LNCaP clone FGC (cell line): ENCODE results near the gene VAT1L.

Source experiments
- DNase-seq: peaks from one replicate; pipeline ENCODE4 v3.0.0-alpha.2; 2011; ENCODE audit warnings: low read depth
- H3K4me3 ChIP-seq: 2 replicates; pipeline ENCODE4 v1.5.1; 2011; ENCODE audit warnings: mild to moderate bottlenecking, low read depth, low read length, control low read depth
- TF ChIP-seq, protein P1 (sequence below): IDR thresholded peaks from 2 replicates; pipeline ENCODE4 v1.5.1; 2012; ENCODE audit warnings: mild to moderate bottlenecking; ENCODE audit not compliant: control insufficient read depth, insufficient read depth; ENCODE audit errors: extremely low read depth

The VAT1L gene

DNA sequence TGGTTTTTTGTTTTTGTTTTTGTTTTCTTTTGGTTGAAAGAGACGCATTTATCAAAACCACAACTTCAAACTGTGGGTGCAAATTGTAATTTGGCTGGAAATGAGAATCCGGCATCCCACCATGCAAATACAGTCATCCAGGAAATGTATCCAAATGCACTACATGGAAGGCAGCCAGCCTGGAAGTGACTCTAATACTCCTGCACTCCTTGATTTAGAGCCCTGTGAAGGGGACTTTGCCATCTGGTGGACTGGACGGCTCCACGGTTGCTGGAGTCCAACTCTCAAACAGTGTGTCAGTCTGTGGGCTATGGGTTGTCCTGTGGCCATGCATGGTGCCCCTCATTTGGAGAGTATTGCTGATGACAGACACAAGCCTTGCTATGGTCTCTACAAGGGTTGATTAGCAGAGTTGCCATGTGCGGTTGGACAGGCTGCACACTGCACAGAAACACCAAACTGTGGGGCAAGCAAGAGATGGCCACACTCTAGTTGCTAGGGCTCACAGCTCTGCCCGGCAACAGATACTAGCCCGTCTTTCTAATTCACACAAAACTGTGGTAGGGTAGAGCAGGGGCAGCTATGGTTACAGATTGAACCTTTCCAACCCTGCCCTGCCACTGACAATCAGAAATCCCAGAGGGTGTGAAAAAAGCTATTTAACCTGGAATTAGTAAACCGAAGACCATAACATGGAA, 62.4 kb downstream of the VAT1L start:
- TF ChIP-seq, protein P1, sequence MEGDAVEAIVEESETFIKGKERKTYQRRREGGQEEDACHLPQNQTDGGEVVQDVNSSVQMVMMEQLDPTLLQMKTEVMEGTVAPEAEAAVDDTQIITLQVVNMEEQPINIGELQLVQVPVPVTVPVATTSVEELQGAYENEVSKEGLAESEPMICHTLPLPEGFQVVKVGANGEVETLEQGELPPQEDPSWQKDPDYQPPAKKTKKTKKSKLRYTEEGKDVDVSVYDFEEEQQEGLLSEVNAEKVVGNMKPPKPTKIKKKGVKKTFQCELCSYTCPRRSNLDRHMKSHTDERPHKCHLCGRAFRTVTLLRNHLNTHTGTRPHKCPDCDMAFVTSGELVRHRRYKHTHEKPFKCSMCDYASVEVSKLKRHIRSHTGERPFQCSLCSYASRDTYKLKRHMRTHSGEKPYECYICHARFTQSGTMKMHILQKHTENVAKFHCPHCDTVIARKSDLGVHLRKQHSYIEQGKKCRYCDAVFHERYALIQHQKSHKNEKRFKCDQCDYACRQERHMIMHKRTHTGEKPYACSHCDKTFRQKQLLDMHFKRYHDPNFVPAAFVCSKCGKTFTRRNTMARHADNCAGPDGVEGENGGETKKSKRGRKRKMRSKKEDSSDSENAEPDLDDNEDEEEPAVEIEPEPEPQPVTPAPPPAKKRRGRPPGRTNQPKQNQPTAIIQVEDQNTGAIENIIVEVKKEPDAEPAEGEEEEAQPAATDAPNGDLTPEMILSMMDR = no peak
- DNase-seq = no peak
- H3K4me3 ChIP-seq = no peak overlapping the region

DNA sequence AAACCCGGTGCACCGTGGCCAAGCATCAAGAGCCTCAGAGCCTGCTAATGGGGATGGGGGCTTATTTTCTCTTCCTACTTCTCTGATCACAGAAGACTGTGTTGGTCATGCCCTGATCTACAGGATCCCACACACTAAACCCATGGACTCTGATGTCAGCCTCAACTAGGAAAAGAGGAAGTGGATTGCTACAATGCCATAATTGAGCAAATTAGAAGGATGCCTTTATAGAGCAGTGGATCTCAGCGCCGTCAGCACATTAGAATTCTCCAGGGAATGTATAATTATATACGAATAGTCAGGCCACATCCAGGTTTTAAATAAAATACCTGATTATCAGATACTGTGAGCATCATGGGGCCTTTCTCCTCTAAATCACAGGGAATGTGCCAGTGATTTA, 64.8 kb downstream of the VAT1L start:
- no peak for DNase-seq
- no peak overlapping the region for H3K4me3 ChIP-seq
- TF ChIP-seq, protein P1 = no peak

DNA sequence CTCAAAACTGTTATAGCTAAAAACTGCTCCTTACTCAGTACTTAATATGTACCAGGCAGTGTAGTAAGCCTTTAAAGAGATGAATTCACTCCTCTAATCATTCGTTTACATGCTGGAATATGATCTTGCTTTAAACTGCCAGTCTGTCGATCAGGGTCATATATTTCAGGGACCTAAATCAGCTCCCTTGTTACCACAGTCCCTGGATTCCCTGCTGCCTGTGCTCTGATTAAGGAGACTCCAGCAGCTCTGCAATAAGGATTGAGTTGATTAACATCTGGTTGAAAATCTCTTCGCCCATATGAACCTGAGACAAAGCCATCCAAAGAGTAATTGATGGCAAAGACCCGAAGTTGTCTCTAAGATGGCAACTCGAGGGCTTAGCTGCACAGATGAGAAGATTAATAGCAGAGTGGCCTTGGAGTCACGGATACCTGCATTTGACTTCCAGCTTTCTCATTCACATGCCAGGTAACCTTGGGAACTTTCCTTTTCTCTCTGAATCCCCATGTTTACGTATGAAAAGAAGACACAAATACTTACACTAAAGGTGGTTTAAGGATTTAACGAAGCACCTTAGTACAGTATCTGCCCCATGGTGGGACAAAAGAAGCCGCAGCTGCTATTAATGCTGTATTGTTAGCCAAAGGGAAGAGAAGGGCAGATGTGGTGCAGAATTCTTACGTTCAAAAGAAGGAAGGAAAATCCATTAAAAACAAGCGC, 68.2 kb downstream of the VAT1L start:
- TF ChIP-seq, protein P1 = no peak
- no peak overlapping the region for H3K4me3 ChIP-seq
- no peak for DNase-seq

DNA sequence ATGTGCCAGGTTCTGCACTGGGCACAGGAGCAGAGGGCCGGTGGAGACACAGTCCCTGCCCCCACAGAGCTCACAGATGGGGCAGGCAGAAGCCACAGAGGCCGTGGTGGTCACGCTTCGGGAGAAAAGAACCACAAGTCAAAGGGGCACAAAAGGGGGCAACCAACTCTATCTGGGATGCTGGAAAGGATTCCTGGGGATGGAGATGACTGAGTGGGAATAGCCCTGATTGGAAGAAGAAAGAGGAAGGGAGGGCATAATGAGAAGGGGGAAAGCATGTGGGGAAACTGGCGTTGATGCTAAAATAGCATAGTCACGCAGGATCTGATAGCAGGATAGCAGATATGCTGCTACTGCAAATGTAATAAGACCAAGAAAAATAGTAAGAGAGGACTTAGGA, 69.7 kb downstream of the VAT1L start:
- DNase-seq = no peak
- H3K4me3 ChIP-seq = no peak overlapping the region
- TF ChIP-seq, protein P1 = no peak

DNA sequence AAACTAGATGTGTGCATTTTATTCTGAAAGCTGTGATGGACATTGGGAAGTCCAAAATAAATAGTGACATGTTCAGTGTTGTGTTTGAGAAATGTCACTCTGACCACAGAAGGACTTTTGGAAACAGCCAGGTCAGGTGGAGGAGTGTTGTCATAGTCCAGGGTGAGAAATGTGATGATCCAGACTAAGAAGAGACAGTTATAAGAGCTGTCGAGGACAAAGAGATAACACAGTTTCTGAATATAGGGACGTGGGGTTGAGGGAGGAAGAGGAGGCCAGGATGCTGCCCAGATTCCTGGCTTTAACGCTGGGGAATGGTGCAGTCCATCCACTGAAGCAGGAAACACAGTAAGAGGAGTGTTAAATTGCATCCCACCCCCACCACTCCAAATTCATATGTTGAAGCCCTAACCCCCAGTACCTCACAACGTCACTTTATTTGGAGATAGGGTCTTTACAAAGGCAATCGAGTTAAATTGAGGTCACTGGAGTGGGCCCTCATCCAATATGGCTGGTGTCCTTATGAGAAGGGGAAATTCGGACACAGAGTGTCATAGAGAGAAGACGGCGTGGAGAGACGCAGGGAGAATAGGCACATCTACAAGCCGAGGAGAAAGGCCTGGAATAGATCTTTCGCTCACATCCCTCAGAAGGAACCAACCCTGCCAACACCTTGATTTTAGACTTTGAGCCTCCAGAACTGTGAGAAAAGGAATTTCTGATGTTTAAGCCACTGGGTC, 71.3 kb downstream of the VAT1L start:
- no peak for DNase-seq
- TF ChIP-seq, protein P1 = no peak
- H3K4me3 ChIP-seq = no peak overlapping the region

DNA sequence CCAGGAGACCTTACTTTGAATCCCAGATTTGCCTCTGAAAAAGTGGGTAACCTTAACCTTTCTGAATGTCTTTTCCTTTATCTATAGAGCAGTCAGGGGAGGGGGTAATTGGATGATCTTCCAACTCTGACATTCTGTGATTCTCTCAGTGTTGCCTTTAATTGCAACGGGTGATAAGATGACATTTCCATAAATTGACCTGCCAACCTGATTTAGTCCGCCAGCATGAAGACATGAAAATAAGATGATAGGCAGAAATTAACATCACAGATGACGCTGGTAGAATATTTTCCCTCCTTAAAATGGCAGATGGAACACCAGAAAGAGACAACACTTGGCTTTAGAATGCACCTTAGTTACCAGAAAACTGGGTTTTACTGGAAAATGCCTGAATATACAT, 72.6 kb downstream of the VAT1L start:
- no peak overlapping the region for H3K4me3 ChIP-seq
- TF ChIP-seq, protein P1 = no peak
- DNase-seq = no peak

DNA sequence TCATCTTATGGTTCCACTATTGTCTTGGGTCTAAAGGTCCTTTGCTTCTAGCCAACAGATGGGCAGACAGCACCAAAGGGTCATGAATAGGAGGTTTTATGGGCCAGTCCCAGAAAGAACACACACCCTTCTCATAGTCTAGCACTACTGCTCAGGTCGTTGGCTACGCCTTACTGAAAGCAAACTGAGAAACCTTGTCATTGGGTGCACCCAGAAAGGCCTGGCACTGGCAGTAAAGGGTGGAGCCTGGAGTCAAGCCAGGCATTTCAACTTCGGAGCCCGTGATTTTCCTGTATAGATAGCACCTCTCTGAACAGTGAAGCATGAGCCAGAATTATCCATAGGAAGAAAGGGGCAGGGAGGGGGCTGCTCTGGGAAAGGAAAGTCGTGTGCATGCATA, 74.9 kb downstream of the VAT1L start:
- TF ChIP-seq, protein P1 = no peak
- no peak for DNase-seq
- H3K4me3 ChIP-seq = no peak overlapping the region
